ENCODE results near the gene TRAPPC8. TPM values are rescaled to one million over a fixed set of nuclear protein-coding genes. Genes with fewer than 3 reads are reported as not detected.

TRAPPC8 gene
- total and polyA plus RNA-seq, 10 of the 15 experiments (the other 5 are each of a cell fraction or from before 2014, with no cell fraction given) = 13.0 to 75.4 (median 24.8) TPM

DNA sequence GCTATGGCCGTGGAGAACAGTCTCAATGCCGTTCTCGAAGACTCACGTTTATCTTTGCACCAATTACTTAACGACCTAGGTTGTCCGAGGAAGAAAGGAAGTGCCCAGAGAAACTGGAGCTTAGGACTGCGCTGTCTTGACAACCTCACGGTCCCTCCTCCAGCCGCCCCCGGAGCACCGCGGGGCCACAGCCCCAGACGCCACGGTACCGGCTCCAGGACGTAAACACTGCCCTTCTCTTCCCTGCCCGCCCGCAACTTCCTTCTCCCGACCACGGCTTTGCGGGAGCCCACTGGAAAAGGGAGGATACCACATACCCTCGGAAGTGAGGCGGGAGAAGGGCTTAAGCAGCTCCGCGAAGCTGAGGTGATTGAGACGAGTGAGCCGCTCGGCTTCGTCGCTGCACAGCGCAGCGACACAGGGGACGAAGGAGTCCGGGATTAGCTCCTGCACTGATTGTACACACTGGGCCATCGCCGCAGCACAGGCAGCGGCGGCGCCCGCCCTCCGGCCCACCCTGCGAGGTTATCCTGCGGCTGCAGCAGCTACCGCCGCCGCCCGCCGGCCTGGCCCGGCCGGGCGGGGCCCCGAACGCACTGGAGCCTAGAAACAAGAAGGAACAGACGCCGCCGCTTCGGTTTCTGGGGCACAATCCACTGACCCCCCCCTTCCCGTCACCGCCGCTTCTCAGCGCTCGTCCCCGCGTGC lies 483 bp downstream of the TRAPPC8 start:
- Histone ChIP-seq H3K4me2 (ENCODE audit: control insufficient read depth, insufficient read depth) (peak overlapping the region; percentile 71), H2AFZ (ENCODE audit: control insufficient read depth, low read depth, low read length) (peak overlapping the region; percentile 96), H3K27me3 (replicated peaks in 1 of 2; ENCODE audit: control insufficient read depth in 2 of 2, insufficient read depth in 2 of 2, low read length in 1 of 2) (no peaks in the 10 kb centered on the region), H3K27ac (ENCODE audit: control insufficient read depth, insufficient read depth) (peak overlapping the region; percentile 87), H3K4me3 (peak overlapping the region; percentile 99), H3K9me3 (replicated peaks; ENCODE audit: control insufficient read depth, insufficient read depth, low read length) (no peaks in the 10 kb centered on the region), H3K4me1 (ENCODE audit: control insufficient read depth, insufficient read depth, low read length) (no peaks in the 10 kb centered on the region), H3K36me3 (ENCODE audit: control insufficient read depth in 2 of 2, insufficient read depth in 2 of 2, low read length in 1 of 2) (no peaks in the 10 kb centered on the region), H3K9ac (ENCODE audit: control insufficient read depth, insufficient read depth, low read length) (peak overlapping the region; percentile 60), H3K79me2 (ENCODE audit: control insufficient read depth, insufficient read depth, low read length) (peaks cover 43% of the 10 kb centered on the region), H4K20me1 (ENCODE audit: control insufficient read depth, insufficient read depth) (no peaks in the 10 kb centered on the region)
- 1% methylated on average over 64 of the region's 64 CpGs for WGBS (ENCODE audit: insufficient coverage, insufficient replicate concordance, low lambda C conversion rate, missing lambda C conversion rate)
- ATAC-seq = peak; percentile 65
- intact Hi-C loops (cut with micrococcal nuclease; ENCODE audit: unreplicated experiment) = loop anchor here (2.0 kb wide), 1 partner anchor 150 kb away; no protein-coding TSS in a partner anchor
- POLR2A ChIA-PET = interaction anchor here (0.7 to 1.2 kb wide), 3 partner anchors 144 to 284 kb away, joined by 3 to 4 read pairs (median 3); partner anchors contain the start of gene RNF138
- CTCF ChIA-PET = interaction anchor here (0.8 to 1.9 kb wide), 7 partner anchors 13 to 386 kb away, joined by 3 to 15 read pairs (median 4); partner anchors contain the start of gene RNF138
- RAD21 ChIA-PET (ENCODE audit: unreplicated experiment) = interaction anchor here (0.5 to 1.8 kb wide), 8 partner anchors 13 to 292 kb away, joined by 3 to 6 read pairs (median 4); no protein-coding TSS in a partner anchor
- no TSS peak for BruUV-seq (replicated peaks)
- in situ Hi-C loops (cut with MboI) = no loop called here
- SMC1A ChIA-PET (ENCODE audit: uncharacterized antibody, unreplicated experiment) = interaction anchor here (0.8 to 2.3 kb wide), 14 partner anchors 11 to 442 kb away, joined by 3 to 8 read pairs (median 5); no protein-coding TSS in a partner anchor
- DNase-seq (ENCODE audit: low read depth, low spot score) = no peak
- no peak for FAIRE-seq
- TF ChIP-seq ESRRA (IDR thresholded peaks at IDR 0.05; ENCODE audit: low read length) = no peak
- TF ChIP-seq E4F1 (IDR thresholded peaks at IDR 0.05; ENCODE audit: borderline replicate concordance, partially characterized antibody) = no peak
- no peak for TF ChIP-seq CBFB (IDR thresholded peaks at IDR 0.05; ENCODE audit: low read depth)
- TF ChIP-seq CHD4 (IDR thresholded peaks at IDR 0.05) = no peak
- no peak for TF ChIP-seq SUZ12 (IDR thresholded peaks at IDR 0.05; ENCODE audit: unreplicated experiment)
- TF ChIP-seq SREBF2 (IDR thresholded peaks at IDR 0.05; ENCODE audit: low read length) = no peak
- peak; percentile 66 for TF ChIP-seq EED (IDR thresholded peaks at IDR 0.05; ENCODE audit: low read depth)
- no peak; the same call in 1 of the 2 replicates for TF ChIP-seq MTA3 (IDR thresholded peaks at IDR 0.05; ENCODE audit: borderline replicate concordance, low read length)
- no peak for TF ChIP-seq ZBTB40 (IDR thresholded peaks at IDR 0.05; ENCODE audit: borderline replicate concordance)
- TF ChIP-seq MTA2 (IDR thresholded peaks at IDR 0.05; ENCODE audit: low read depth) = no peak
- TF ChIP-seq RAD51 (IDR thresholded peaks at IDR 0.05) = no peak
- no peak for TF ChIP-seq CREM (IDR thresholded peaks at IDR 0.05; ENCODE audit: low read depth)
- TF ChIP-seq RFX5 (IDR thresholded peaks at IDR 0.05; ENCODE audit: low read depth, low read length) = no peak
- peak; percentile 52; the same call in 1 of the 2 replicates for TF ChIP-seq SIN3A (IDR thresholded peaks at IDR 0.05; ENCODE audit: low read depth, low read length)
- no peak for TF ChIP-seq MLLT1 (IDR thresholded peaks at IDR 0.05)
- TF ChIP-seq ETV6 (conservative IDR thresholded peaks at IDR 0.05 in 1 of 2, IDR thresholded peaks at IDR 0.05 in 1 of 2; ENCODE audit: borderline replicate concordance in 1 of 2, low read depth in 1 of 2) = no peak
